ENCODE results near the gene OPN3.

Gene OPN3

DNA sequence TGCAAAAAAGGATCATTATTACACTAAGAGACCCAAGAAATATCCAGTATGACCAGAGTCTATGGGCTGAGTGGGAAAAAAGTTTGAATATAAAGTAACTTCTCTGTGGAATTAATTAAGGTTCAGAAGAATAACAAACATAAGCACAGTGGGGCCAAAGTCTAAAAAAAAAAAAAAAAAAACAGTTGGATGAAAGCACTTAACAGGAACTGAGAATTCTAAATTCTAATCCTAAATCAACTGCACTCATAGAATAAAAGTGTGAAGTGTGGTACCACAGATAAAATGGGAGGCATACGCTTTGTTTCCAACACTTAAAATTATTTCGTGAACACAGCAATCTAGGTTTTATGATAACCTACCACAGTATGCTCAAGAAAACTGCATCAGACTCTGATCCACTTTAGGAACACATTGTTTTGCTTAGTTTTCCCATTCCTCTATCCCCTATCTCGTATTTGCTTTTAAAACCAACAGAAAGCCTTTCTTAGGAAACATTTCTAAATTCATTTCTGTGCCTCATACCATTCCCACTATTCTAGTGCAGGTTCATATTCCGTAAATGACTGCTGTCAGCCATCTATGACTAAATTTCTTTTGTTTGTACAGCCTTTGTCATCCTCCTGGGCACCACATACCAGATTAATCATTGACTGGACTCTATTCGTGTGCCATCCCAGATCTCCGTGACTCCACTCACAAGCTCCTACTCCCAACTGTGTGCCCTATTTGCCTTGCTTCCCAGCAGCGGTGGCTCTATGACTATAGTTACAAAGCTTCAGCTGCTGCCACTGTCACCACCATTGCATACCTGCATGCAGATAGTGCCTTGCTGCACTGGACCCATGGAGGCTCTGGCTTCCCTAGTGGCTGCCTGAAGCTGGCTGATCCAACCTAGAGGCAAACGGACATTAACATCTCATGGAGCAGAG is 24.9 kb downstream of the OPN3 start:
- no peak for DNase-seq

DNA sequence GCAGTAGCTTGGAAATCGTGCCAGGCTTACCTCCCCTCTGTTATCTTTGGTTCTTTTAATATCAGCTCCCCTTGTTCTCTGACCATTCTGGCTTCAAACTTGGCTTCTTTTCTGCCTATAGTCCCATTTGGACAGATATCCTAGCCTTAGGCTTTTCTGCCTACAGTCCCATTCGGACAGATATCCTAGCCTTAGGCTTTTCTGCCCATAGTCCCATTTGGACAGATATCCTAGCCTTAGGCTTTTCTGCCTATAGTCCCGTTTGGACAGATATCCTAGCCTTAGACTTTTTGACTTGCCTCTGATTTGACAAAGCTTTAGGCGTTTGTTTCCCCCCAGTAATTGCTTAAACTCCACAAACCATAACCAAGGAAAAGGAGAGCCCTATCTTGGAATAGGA is 25.6 kb downstream of the OPN3 start:
- DNase-seq: no peak

DNA sequence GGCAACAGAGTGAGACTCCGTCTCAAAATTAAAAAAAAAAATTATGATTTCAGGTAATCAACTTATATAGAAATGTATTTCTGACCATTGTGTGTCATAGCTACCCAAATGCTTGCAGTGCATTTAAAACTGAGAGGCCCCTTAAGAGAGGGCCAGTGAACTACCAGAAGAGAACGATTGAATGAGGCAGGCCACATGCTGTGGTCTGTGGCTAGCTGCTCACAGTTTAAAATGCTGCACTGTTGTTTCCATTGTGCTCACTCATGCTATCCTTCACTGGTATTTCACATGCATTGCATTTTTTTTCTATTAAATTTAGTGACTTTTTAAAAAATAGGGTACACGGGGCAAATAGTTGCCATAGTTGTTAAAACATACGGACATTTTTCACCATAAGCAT is 26.0 kb downstream of the OPN3 start:
- DNase-seq: peak; percentile 27

DNA sequence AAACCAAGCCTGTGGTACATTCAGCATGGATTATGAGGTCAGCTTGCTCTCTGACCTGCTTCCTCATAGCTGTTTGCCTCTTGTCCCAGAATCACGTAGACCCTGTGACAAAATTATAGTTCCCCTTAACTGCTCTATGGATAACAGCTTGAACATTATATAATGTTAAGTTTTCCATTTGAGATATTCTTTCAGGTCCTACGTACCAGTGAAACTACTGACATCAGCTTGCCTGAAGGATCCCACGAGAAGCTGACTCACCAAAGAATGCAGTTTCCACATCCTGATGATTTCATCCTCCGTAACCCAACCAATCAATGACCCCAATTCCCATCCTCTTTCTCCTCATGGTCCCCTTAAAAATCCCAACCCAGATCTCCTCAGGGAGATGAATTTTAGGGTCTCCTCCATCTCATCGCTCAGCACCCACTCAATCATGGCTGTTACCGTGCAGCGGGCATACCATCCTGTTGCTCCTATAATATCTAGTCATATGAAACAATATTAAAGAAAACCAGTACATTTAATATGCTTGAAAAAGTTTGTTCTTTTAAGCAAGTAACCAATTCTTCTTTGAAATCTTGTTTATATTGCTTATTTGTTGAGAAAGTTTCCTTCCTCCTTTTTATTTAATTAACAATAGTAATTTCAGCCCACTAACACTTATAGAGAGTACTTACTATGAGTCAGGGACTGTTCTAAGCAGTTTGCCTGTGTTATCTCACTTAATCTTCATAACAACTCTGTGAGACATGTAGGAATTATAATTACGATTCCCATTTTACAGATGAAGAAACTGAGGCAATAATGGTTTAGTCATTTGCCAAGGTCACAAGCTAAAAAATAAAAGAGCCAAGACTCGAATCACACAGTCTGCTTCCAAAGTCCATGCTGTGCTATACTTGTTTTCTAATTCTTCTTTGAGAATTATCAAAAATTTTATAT is 27.4 kb downstream of the OPN3 start:
- DNase-seq: peak; percentile 85

DNA sequence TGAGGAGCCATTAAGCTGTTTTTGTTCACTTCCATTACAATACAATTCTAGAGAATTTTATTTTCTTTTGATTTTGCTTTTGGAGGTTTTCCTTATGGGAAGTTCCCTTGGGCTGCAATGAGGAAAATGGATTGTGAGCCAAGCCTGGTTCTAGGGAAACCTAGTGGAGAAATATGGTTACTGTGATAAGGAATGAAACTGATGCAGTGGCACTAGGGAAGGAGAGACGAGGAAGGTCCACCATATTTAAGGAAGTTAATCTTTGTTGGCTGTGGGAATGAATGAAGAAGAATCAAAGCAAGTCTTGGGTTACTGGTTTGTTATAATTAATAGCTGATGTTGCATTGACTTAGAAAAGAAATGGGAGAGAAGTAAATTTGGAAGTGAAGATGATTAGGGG is 28.4 kb downstream of the OPN3 start:
- no peak for DNase-seq

DNA sequence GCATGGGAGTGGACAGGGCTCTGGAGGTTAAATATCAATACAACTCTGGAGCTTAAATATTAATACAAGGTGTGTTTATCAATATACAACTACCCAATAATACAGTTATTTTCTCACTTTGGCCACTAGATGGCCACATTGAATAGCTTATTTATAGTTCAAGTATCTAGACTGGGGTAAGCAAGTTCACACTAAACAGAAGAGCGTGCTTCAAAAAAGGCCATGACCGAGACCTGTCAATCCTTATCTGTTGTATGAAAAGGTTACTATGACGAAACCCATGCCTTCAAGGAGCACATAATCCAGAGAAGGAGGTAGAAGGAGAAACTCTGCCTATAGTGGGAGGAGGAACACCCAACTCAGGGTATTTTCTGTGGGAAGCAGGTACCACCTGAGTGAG is 29.1 kb downstream of the OPN3 start:
- peak; percentile 71 for DNase-seq

DNA sequence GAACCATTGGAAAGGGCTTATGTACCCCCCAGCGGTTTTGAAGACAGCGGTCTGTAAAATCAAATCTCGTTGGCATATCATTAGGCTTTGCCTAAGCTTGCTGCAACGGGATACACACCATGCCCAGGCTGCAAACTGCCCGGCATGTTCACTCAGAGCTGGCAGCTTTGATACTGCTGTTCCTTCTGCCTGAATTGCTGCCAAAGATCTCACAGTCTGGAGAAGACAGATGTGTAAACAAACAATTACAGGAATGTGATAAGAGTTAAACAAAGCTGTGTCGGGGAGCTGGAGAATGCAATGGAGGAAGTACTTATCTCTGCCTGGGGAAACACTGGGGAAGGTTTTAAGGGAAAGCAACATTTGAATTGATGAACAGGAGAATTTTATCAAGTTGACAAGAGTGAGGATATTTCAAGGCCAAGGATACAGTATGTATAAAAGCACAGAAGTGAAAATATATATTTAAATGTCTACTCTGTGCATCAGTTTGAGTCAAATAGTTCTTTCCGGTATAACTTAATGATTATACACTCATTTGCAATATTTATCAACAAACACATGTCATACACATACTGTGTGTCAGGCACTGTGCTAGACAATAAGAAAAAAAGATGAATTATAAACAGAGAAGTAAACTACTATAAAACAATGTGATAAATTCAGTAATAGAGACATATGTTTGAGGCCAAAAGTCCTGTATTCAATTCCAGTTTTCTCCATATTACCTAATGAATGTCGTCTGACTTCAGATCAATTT is 29.9 kb downstream of the OPN3 start:
- no peak for DNase-seq

DNA sequence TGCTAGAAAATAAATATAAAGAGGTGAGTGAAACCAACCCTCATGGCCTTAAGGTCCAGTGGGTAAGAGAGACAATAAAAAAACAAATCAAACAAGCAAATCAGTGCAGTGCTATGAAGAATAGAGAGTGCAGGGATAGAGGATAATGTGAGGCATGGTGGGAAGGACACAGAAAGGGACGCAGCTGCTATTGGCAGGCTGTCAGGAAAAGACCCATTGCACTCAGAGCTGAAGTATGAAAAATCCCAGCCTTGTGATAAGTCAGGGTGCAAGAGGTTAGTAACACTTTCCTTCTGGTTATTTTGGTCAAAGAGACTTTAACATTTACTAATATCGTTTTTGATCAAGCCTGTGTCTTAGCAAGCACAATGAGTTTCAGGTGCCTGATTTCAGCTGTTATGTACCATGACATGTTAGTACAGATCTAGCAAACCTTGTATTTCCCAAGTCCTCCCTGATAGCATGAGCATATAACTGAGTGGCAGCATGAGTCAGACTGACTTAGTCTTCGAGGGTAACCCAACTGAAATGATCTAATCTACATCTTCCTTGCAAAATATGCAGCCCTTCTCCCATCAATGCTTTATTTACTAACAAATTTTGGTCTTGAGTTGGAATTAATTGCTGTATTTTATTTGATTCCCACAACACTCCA is 31.7 kb downstream of the OPN3 start:
- peak; percentile 18 for DNase-seq

DNA sequence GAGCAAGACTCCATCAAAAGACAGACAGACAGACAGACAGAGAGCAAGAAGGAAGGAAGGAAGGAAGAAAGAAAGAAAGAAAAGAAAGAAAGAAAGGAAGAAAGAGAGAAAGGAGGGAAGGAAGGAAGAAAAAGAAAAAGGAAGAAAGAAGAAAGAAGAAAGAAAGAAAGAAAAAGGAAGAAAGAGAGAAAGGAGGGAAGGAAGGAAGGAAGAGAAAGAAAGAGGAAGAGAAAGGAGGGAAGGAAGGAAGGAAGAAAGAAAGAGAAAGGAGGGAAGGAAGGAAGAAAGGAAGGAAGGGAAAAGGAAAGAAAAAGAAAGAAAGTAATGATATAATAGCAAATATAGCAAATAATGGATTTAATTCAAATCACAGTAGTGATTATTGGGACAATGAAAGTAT is 32.7 kb downstream of the OPN3 start:
- no peak for DNase-seq

DNA sequence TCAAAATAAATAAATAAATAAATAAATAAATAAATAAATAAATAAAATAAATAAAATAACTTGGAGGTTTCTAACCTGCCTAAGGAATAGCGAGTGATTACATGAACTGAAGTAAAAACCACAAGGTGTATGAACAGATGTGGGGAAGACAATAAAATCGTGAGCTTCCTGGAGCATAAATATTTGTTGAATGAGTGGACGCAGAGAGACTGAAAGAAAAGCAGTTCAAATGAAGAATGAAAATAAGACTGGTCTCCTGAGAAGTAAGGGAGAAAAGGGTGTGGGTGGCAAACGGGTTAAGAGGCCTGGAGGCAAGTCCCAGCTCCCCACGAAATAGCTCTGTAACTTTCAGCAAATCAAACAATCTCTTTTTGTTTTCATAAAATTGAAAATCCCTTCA is 33.6 kb downstream of the OPN3 start:
- no peak for DNase-seq

DNA sequence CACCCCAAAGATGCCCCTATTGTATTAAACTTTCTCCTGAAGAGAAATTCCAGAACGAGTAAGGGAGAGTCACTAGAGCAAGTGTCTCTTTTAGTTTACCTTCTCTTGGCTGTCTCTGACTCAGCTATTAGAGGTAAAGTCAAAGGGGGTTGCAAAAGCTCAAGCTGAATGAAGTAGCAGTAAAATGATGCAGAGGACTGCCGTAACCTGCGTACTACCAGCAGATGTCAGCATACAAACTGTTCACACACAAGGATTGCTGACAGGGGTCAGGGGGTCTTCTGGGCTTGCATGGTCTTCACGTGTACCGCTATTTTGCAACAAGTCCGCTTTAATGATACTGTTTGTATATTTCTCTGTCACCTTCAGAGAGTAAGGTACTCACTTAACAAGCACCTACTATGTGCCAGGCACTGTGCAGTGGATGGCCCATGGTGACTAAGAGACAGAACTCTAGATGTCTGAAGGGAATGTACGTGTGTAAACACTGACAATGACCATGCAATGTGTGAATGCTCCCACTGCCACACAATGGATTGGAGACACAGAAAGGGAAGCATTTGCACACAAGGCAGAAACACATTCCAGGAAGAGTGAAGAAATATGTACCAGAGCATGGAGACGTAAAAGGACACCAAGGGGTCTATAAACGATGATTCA is 34.9 kb downstream of the OPN3 start:
- DNase-seq: no peak

DNA sequence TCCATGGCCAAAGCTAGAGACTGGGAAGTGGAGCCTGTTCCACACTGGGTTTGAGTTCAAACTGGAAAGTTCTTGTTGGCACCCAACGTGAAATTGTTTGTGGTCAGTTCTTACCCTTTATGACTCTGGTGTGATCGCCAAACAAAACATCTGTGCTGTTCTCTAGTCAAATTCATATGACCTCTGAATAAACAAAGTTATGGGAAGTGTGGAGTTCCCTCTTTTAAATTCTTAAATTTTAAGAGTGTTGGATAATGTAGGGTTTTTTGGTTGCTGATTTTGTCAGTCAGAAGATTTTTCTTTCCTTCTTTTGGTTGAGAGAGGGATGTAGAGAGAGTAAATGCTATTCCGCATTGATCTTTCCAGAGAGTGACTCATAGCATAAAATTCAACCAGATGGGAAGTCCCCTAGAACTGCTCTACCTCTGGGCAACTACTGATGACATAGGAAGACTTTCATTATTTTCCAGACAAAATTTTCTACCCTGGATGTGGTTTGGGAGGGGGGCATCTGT is 36.4 kb downstream of the OPN3 start:
- DNase-seq: peak; percentile 24

DNA sequence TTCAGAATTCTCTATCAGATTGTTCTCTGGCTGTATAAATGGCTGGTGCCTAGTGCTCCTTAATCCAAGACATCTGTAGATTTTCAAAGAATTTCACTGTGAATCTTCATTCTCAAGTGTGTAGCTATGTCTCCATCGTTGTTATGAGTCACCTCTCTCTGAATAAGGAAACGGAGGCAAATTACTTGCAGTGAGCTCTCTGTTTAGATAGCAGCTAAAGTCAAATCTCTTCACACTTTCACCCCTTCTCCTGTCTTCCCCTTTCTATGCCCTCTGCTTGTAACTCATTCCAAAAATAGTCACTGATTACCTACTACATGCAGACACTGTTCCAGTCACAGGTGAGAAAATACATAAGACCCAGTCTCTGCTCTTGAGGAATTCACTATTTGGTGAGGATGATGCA is 39.7 kb downstream of the OPN3 start:
- peak; percentile 70 for DNase-seq

DNA sequence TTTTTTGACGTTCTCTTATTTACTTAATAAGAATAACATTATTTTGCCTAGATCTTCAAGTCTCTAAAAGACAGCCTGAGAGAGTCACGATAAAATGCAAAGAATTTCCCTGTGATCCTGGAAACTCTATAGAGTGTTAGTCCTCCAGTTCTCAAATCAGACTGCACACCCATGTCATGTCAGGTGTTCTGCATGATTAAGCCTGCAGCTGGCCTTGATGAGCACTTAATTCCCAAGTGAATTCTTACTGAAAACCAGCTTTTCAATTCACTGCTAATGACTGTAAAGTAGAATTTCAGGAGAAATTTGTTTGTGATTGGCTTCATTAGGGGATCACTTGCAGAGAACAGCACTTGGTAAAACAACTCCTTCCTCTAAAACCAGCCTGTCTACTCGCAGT is 41.9 kb downstream of the OPN3 start:
- no peak for DNase-seq

DNA sequence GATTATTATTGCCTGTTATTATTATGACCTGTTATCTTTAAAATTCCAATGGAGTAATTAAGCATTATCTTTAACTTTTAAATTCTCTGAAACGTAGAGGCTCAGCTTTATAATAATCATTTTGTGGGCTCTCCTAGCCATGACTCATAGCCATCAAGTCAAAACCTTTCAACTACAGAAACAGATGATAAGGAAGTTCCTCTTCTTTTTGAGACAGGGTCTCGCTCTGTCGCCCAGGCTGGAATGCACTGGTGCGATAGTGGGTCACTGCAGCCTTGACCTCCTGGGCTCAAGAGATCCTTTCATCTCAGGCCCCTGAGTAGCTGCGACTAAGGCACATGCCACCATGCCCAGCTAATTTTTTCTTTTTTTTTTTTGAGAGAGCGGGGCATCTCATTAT is 43.5 kb downstream of the OPN3 start:
- DNase-seq: no peak

DNA sequence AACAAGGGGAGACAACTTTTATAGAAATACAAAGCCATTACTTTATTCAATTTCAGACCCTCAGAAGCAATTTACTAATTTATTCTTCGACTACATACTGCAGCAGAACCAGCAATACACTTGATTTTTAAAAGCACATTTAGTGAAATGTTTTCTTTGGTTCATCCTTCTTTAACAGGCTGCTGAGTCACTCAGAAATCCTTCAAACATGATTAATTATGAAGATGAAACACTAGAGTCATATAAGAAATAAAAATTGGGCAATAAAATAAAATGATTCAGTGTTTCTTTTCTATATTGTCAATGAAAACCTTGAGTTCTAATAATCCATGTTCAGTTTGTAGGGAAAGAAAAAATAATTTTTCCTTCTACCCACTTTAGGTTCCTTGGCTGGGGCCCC is 47.0 kb downstream of the OPN3 start:
- peak; percentile 39 for DNase-seq

DNA sequence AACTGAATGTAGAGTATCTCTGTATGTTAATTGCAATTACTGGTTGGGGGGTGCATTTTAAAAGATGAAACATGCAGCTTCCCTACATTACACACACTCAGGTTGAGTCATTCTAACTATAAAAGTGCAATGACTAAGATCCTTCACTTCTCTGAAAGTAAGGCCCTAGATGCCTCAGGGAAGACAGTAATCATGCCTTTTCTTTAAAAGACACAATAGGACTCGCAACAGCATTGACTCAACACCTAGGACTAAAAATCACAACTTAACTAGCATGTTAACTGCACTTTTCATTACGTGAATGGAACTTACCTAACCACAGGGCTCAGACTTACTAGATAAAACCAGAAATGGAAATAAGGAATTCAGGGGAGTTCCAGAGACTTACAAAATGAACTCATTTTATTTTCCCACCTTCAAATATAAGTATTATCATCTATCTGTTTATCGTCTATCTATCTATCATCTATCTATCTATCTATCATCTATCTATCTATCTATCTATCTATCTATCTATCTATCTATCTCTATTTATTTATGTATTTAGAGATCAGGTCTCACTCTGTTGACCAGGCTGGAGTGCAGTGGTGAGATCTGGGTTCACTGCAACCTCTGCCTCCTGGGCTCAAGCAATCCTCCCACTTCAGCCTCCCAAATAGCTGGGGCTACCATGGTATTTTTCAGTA is 47.8 kb downstream of the OPN3 start:
- peak; percentile 29 for DNase-seq

DNA sequence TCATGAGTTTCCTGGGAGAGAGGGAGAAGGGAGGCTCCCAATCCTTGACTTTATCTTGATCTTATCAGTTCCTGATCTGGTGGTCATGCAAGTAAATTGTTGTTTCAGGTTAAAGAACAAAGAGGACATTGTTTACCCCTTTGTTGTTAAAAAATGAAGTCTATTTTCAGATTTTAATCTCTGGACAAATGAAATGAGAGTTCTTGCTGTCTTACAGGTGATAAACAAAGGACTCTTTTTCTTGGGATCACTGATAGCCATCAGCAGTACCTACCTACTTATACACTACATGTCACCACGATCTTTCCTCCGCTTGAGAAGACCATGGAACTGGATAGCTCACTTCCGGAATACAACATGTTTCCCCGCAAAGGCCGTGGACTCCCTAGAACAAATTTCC is 48.4 kb downstream of the OPN3 start:
- no peak for DNase-seq

DNA sequence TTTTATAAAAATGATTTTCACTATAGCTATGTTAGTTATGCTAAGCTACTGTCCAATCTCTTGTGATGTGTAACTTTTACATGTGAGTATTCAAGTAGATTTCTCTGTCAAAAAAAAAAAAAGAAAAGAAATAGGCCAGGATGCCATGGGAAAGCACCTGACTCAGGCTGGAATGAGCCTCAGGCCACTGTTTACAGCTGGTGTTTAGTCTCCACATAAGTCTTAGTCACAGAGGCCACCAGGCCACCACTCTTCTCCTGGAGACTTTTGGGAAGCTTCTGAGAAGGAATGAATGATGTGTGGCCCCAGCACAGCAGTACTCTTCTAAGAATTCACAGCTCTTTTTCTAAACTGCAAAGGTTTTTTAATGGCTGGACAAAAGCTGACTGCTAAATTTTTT is 48.9 kb downstream of the OPN3 start:
- DNase-seq: peak; percentile 28

DNA sequence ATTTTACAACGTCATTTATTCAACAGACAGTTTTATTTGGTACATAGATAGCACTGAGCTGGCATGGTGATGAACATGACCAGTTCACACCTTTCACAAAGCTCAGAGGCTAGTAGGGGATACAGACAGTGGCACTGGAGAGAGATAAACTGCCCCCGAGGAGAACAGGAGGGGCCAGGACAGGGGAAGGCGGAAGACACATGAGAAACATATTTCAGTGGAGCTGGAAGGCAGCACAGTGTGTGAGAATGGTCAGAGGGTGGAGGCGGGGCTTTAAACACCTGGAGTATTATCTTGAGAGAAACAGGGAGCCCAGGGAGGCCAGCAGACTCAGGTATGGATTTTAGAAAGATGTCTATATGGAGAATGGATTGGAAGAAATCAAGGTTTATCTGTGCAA is 49.5 kb downstream of the OPN3 start:
- DNase-seq: no peak

DNA sequence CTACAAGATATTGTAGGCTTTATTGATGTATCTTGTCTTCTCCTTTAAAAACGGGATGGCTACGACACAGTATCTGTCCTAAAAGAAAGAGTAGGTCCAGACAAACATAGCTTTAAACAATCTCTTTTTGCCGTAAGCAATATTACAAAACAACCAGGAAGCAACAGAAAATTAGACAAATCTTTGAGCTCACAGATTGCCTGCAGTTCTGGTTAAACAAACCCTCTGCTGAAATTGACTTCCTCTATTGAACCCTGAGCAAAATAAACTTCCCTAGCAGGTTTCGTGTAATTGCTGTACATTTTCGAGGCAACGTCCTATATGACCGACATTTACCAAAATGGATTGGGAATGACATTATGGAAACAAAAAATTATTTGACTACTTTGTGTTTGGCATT is 50.6 kb downstream of the OPN3 start:
- DNase-seq: no peak
